IMR-90 (cell line): Measurements from ENCODE around the gene ZNF286A.
"Not testable (repeated sequence)": the region's sequence is repeated elsewhere in the genome, so short reads cannot be mapped to it uniquely, and the experiment has no call there.

ENCODE experiments used
- CEBPB ChIP-seq: IDR thresholded peaks from 2 replicates; pipeline ENCODE4 v1.6.1; 2012; ENCODE audit warnings: low read depth, low read length, improper control_type of control experiment
- CHD1 ChIP-seq: IDR thresholded peaks from 2 replicates; pipeline ENCODE4 v1.6.1; 2012; ENCODE audit warnings: low read depth, low read length, improper control_type of control experiment
- MAZ ChIP-seq: IDR thresholded peaks from 2 replicates; pipeline ENCODE4 v1.6.1; 2012; ENCODE audit warnings: low read depth, mild to moderate bottlenecking, low read length, improper control_type of control experiment, moderate library complexity, borderline replicate concordance
- MXI1 ChIP-seq: IDR thresholded peaks from 2 replicates; pipeline ENCODE4 v1.6.1; 2012; ENCODE audit warnings: low read depth, mild to moderate bottlenecking, low read length, moderate library complexity, borderline replicate concordance
- NFE2L2 ChIP-seq: fragments of 150-350 bp; IDR thresholded peaks from 2 replicates; pipeline ENCODE4 v1.6.1; 2016; ENCODE audit warnings: low read depth, mild to moderate bottlenecking, low read length
- POLR2A ChIP-seq: IDR thresholded peaks from 2 replicates; pipeline ENCODE4 v1.6.1; 2012; ENCODE audit warnings: mild to moderate bottlenecking, low read depth, low read length
- RAD21 ChIP-seq: IDR thresholded peaks from 2 replicates; pipeline ENCODE4 v1.6.1; 2012; ENCODE audit warnings: low read length, improper control_type of control experiment
- RFX5 ChIP-seq: IDR thresholded peaks from 2 replicates; pipeline ENCODE4 v1.8.0; 2012; ENCODE audit warnings: low read depth, mild to moderate bottlenecking, low read length, moderate library complexity
- SMC3 ChIP-seq: fragments of 150-350 bp; IDR thresholded peaks from 2 replicates; pipeline ENCODE4 v1.6.1; 2016; ENCODE audit warnings: low read depth, mild to moderate bottlenecking, antibody characterized with exemption, low read length, moderate library complexity
- USF2 ChIP-seq: fragments of 150-350 bp; IDR thresholded peaks from 2 replicates; pipeline ENCODE4 v1.6.1; 2017; ENCODE audit warnings: mild to moderate bottlenecking, antibody characterized with exemption, low read length, low read depth
- TF ChIP-seq, protein P1 (sequence below): conservative IDR thresholded peaks from 2 replicates; pipeline ENCODE4 v1.5.1; 2012; ENCODE audit warnings: mild to moderate bottlenecking, low read depth, low read length, improper control_type of control experiment

DNA sequence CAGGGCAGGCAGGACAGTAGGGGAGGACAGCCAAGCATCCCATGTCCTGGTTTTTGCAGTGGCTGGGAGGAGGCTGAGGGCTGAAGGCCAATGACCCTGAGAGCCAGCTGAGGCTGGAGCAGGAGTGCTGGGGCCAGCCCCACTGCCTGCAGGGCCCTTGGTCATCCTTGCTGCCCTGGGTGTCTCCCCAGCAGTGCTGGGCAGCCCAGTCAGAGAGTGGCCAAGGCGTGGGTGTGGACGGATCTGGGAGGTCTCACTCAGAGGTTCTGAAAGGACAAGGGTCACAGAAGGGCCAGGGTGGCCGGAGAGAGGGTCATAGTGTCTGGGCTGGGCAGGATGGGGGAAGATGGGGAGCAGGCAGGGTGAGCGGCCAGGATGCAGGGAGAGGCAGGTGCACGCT, 37.0 kb downstream of the ZNF286A start:
- TF ChIP-seq CEBPB, RAD21, RFX5, NFE2L2, SMC3, MAZ, USF2, POLR2A, MXI1, CHD1: not testable (repeated sequence)
- TF ChIP-seq, protein P1, sequence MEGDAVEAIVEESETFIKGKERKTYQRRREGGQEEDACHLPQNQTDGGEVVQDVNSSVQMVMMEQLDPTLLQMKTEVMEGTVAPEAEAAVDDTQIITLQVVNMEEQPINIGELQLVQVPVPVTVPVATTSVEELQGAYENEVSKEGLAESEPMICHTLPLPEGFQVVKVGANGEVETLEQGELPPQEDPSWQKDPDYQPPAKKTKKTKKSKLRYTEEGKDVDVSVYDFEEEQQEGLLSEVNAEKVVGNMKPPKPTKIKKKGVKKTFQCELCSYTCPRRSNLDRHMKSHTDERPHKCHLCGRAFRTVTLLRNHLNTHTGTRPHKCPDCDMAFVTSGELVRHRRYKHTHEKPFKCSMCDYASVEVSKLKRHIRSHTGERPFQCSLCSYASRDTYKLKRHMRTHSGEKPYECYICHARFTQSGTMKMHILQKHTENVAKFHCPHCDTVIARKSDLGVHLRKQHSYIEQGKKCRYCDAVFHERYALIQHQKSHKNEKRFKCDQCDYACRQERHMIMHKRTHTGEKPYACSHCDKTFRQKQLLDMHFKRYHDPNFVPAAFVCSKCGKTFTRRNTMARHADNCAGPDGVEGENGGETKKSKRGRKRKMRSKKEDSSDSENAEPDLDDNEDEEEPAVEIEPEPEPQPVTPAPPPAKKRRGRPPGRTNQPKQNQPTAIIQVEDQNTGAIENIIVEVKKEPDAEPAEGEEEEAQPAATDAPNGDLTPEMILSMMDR: not testable (repeated sequence)
